ENCODE measurements around the gene TMEM129. TPM values are rescaled to one million over a fixed set of nuclear protein-coding genes. Genes with fewer than 3 reads are reported as not detected.

TMEM129 gene
- total RNA-seq, 4 donors from 2014 or later = 28.9 to 106 (median 67.1) TPM

- Histone ChIP-seq H3K27me3 (no peaks in the 10 kb centered on the region), H3K9me3 (no peaks in the 10 kb centered on the region), H3K27ac (peak within 1 kb of the TSS; percentile 98 to 100 (median 100)), H3K36me3 (peaks cover 0 to 9% (median 0%) of the 10 kb centered on the region in 3 donors), H3K4me1 (peaks cover 0 to 31% (median 25%) of the 10 kb centered on the region in 4 donors), H3K4me3 (peak within 1 kb of the TSS; percentile 78 to 96 (median 86))
- peak in 1 of 6 experiments; percentile 12 for TF ChIP-seq CTCF (IDR thresholded peaks at IDR 0.05)
- peak; percentile 81 to 83 for TF ChIP-seq POLR2A (IDR thresholded peaks at IDR 0.05)
- DNase-seq = peak; percentile 97 to 99 (median 99)
Measured at GRCh38 chr4:1712216-1713002, 8.7 kb downstream of the TMEM129 start, which contains the start of gene SLBP. Gene SLBP (minus strand): TSS chr4:1712319. CDS start chr4:1712188, 131 bp downstream.

GRCh38 chr4:1711571-1712215 lies 9.4 kb downstream of the TMEM129 start:
- peaks cover 0 to 2% (median 0%) of the 10 kb centered on the region in 3 donors for H3K36me3 ChIP-seq
- DNase-seq = peak; percentile 59 to 78 (median 76)
- H3K4me3 ChIP-seq = peak overlapping the region; percentile 78 to 96 (median 86)
- TF ChIP-seq POLR2A (IDR thresholded peaks at IDR 0.05) (no peak), CTCF (IDR thresholded peaks at IDR 0.05) (no peak)
- H3K27ac ChIP-seq = peak overlapping the region; percentile 98 to 100 (median 100)
- no peaks in the 10 kb centered on the region for H3K9me3 ChIP-seq
- H3K4me1 ChIP-seq = peaks cover 0 to 31% (median 24%) of the 10 kb centered on the region in 4 donors
- no peaks in the 10 kb centered on the region for H3K27me3 ChIP-seq

- DNase-seq = no peak
- Histone ChIP-seq H3K27me3 (no peaks in the 10 kb centered on the region), H3K9me3 (no peaks in the 10 kb centered on the region), H3K27ac (peak overlapping the region; percentile 98 to 100 (median 100)), H3K36me3 (peaks cover 0 to 5% (median 0%) of the 10 kb centered on the region in 3 donors), H3K4me1 (peaks cover 0 to 31% (median 23%) of the 10 kb centered on the region in 4 donors), H3K4me3 (peak overlapping the region; percentile 78 to 96 (median 86))
- TF ChIP-seq CTCF (IDR thresholded peaks at IDR 0.05) (no peak), POLR2A (IDR thresholded peaks at IDR 0.05) (no peak)
Measured at GRCh38 chr4:1711055-1711570, 10.0 kb downstream of the TMEM129 start.

GRCh38 chr4:1708581-1708980 lies 12.5 kb downstream of the TMEM129 start:
- no peaks in the 10 kb centered on the region for H3K27me3 ChIP-seq

More at GRCh38 chr4:1708581-1708980, 12.5 kb downstream of the TMEM129 start:
- H3K4me3 ChIP-seq = no peak overlapping the region
- TF ChIP-seq CTCF (IDR thresholded peaks at IDR 0.05) (no peak), POLR2A (IDR thresholded peaks at IDR 0.05) (no peak)
- no peak for DNase-seq
- peaks cover 0 to 18% (median 0%) of the 10 kb centered on the region in 3 donors for H3K36me3 ChIP-seq
- H3K9me3 ChIP-seq = no peaks in the 10 kb centered on the region
- H3K27ac ChIP-seq = no peak overlapping the region
- H3K4me1 ChIP-seq = peaks cover 0 to 17% (median 10%) of the 10 kb centered on the region in 4 donors
